ENCODE measurements around the gene DNAJC15.

The DNAJC15 gene

GRCh38 chr13:43088093-43088511 lies 64.7 kb downstream of the DNAJC15 start:
- Histone ChIP-seq H2AFZ (ENCODE audit: low read depth, low read length) (no peak overlapping the region), H3K4me3 (ENCODE audit: low read length) (no peak overlapping the region), H3K27me3 (ENCODE audit: insufficient read depth, low read length) (no peaks in the 10 kb centered on the region), H3K36me3 (ENCODE audit: insufficient read depth, low read length) (no peaks in the 10 kb centered on the region), H3K9me3 (ENCODE audit: low read length) (no peaks in the 10 kb centered on the region), H3K4me1 (ENCODE audit: insufficient read depth, low read length) (no peaks in the 10 kb centered on the region)

- Histone ChIP-seq H3K4me3 (ENCODE audit: low read length) (no peak overlapping the region), H3K9me3 (ENCODE audit: low read length) (no peaks in the 10 kb centered on the region), H3K36me3 (ENCODE audit: insufficient read depth, low read length) (no peaks in the 10 kb centered on the region), H3K27me3 (ENCODE audit: insufficient read depth, low read length) (no peaks in the 10 kb centered on the region), H3K4me1 (ENCODE audit: insufficient read depth, low read length) (no peaks in the 10 kb centered on the region), H2AFZ (ENCODE audit: low read depth, low read length) (no peak overlapping the region)
Measured at GRCh38 chr13:43089912-43090498, 66.6 kb downstream of the DNAJC15 start.

- H3K27me3 ChIP-seq (ENCODE audit: insufficient read depth, low read length) = no peaks in the 10 kb centered on the region
- H2AFZ ChIP-seq (ENCODE audit: low read depth, low read length) = no peak overlapping the region
- H3K4me3 ChIP-seq (ENCODE audit: low read length) = no peak overlapping the region
- H3K4me1 ChIP-seq (ENCODE audit: insufficient read depth, low read length) = no peaks in the 10 kb centered on the region
- H3K9me3 ChIP-seq (ENCODE audit: low read length) = no peaks in the 10 kb centered on the region
- H3K36me3 ChIP-seq (ENCODE audit: insufficient read depth, low read length) = no peaks in the 10 kb centered on the region
Measured at GRCh38 chr13:43094901-43095300, 71.5 kb downstream of the DNAJC15 start.

- Histone ChIP-seq H3K4me3 (ENCODE audit: low read length) (no peak overlapping the region), H3K36me3 (ENCODE audit: insufficient read depth, low read length) (no peaks in the 10 kb centered on the region), H3K9me3 (ENCODE audit: low read length) (no peaks in the 10 kb centered on the region), H3K4me1 (ENCODE audit: insufficient read depth, low read length) (no peaks in the 10 kb centered on the region), H3K27me3 (ENCODE audit: insufficient read depth, low read length) (no peaks in the 10 kb centered on the region), H2AFZ (ENCODE audit: low read depth, low read length) (no peak overlapping the region)
Measured at GRCh38 chr13:43095771-43096719, 72.7 kb downstream of the DNAJC15 start.

GRCh38 chr13:43100667-43101066 lies 77.3 kb downstream of the DNAJC15 start:
- Histone ChIP-seq H2AFZ (ENCODE audit: low read depth, low read length) (no peak overlapping the region), H3K36me3 (ENCODE audit: insufficient read depth, low read length) (no peaks in the 10 kb centered on the region), H3K4me3 (ENCODE audit: low read length) (no peak overlapping the region), H3K27me3 (ENCODE audit: insufficient read depth, low read length) (no peaks in the 10 kb centered on the region), H3K4me1 (ENCODE audit: insufficient read depth, low read length) (no peaks in the 10 kb centered on the region), H3K9me3 (ENCODE audit: low read length) (peaks cover 3% of the 10 kb centered on the region)

- H3K36me3 ChIP-seq (ENCODE audit: insufficient read depth, low read length) = no peaks in the 10 kb centered on the region
- no peaks in the 10 kb centered on the region for H3K27me3 ChIP-seq (ENCODE audit: insufficient read depth, low read length)
- no peak overlapping the region for H2AFZ ChIP-seq (ENCODE audit: low read depth, low read length)
- no peaks in the 10 kb centered on the region for H3K4me1 ChIP-seq (ENCODE audit: insufficient read depth, low read length)
- H3K9me3 ChIP-seq (ENCODE audit: low read length) = peaks cover 3% of the 10 kb centered on the region
- H3K4me3 ChIP-seq (ENCODE audit: low read length) = no peak overlapping the region
Measured at GRCh38 chr13:43102304-43102703, 78.9 kb downstream of the DNAJC15 start.

- no peaks in the 10 kb centered on the region for H3K9me3 ChIP-seq (ENCODE audit: low read length)
- H2AFZ ChIP-seq (ENCODE audit: low read depth, low read length) = no peak overlapping the region
- no peak overlapping the region for H3K4me3 ChIP-seq (ENCODE audit: low read length)
- H3K36me3 ChIP-seq (ENCODE audit: insufficient read depth, low read length) = no peaks in the 10 kb centered on the region
- peaks cover 3% of the 10 kb centered on the region for H3K4me1 ChIP-seq (ENCODE audit: insufficient read depth, low read length)
- H3K27me3 ChIP-seq (ENCODE audit: insufficient read depth, low read length) = no peaks in the 10 kb centered on the region
Measured at GRCh38 chr13:43107780-43108179, 84.4 kb downstream of the DNAJC15 start.

GRCh38 chr13:43110036-43110435 lies 86.7 kb downstream of the DNAJC15 start:
- no peaks in the 10 kb centered on the region for H3K9me3 ChIP-seq (ENCODE audit: low read length)
- H3K36me3 ChIP-seq (ENCODE audit: insufficient read depth, low read length) = no peaks in the 10 kb centered on the region
- no peak overlapping the region for H3K4me3 ChIP-seq (ENCODE audit: low read length)
- H2AFZ ChIP-seq (ENCODE audit: low read depth, low read length) = no peak overlapping the region
- H3K27me3 ChIP-seq (ENCODE audit: insufficient read depth, low read length) = no peaks in the 10 kb centered on the region
- peaks cover 3% of the 10 kb centered on the region for H3K4me1 ChIP-seq (ENCODE audit: insufficient read depth, low read length)

GRCh38 chr13:43110658-43111057 lies 87.3 kb downstream of the DNAJC15 start:
- H3K27me3 ChIP-seq (ENCODE audit: insufficient read depth, low read length) = no peaks in the 10 kb centered on the region
- H3K4me1 ChIP-seq (ENCODE audit: insufficient read depth, low read length) = peaks cover 3% of the 10 kb centered on the region
- H3K36me3 ChIP-seq (ENCODE audit: insufficient read depth, low read length) = no peaks in the 10 kb centered on the region
- no peak overlapping the region for H3K4me3 ChIP-seq (ENCODE audit: low read length)
- no peaks in the 10 kb centered on the region for H3K9me3 ChIP-seq (ENCODE audit: low read length)
- H2AFZ ChIP-seq (ENCODE audit: low read depth, low read length) = no peak overlapping the region

- Histone ChIP-seq H3K9me3 (ENCODE audit: low read length) (no peaks in the 10 kb centered on the region), H2AFZ (ENCODE audit: low read depth, low read length) (no peak overlapping the region), H3K4me1 (ENCODE audit: insufficient read depth, low read length) (peaks cover 3% of the 10 kb centered on the region), H3K4me3 (ENCODE audit: low read length) (no peak overlapping the region), H3K36me3 (ENCODE audit: insufficient read depth, low read length) (no peaks in the 10 kb centered on the region), H3K27me3 (ENCODE audit: insufficient read depth, low read length) (no peaks in the 10 kb centered on the region)
Measured at GRCh38 chr13:43111559-43112400, 88.4 kb downstream of the DNAJC15 start.

- Histone ChIP-seq H3K4me1 (ENCODE audit: insufficient read depth, low read length) (peaks cover 3% of the 10 kb centered on the region), H2AFZ (ENCODE audit: low read depth, low read length) (no peak overlapping the region), H3K36me3 (ENCODE audit: insufficient read depth, low read length) (no peaks in the 10 kb centered on the region), H3K9me3 (ENCODE audit: low read length) (no peaks in the 10 kb centered on the region), H3K4me3 (ENCODE audit: low read length) (no peak overlapping the region), H3K27me3 (ENCODE audit: insufficient read depth, low read length) (no peaks in the 10 kb centered on the region)
Measured at GRCh38 chr13:43113603-43114002, 90.2 kb downstream of the DNAJC15 start.

- Histone ChIP-seq H3K4me1 (ENCODE audit: insufficient read depth, low read length) (peaks cover 5% of the 10 kb centered on the region), H3K27me3 (ENCODE audit: insufficient read depth, low read length) (no peaks in the 10 kb centered on the region), H2AFZ (ENCODE audit: low read depth, low read length) (no peak overlapping the region), H3K36me3 (ENCODE audit: insufficient read depth, low read length) (no peaks in the 10 kb centered on the region), H3K4me3 (ENCODE audit: low read length) (no peak overlapping the region), H3K9me3 (ENCODE audit: low read length) (no peaks in the 10 kb centered on the region)
Measured at GRCh38 chr13:43114504-43114903, 91.1 kb downstream of the DNAJC15 start.

- Histone ChIP-seq H3K27me3 (ENCODE audit: insufficient read depth, low read length) (no peaks in the 10 kb centered on the region), H3K36me3 (ENCODE audit: insufficient read depth, low read length) (no peaks in the 10 kb centered on the region), H2AFZ (ENCODE audit: low read depth, low read length) (no peak overlapping the region), H3K4me1 (ENCODE audit: insufficient read depth, low read length) (peaks cover 7% of the 10 kb centered on the region), H3K4me3 (ENCODE audit: low read length) (no peak overlapping the region), H3K9me3 (ENCODE audit: low read length) (no peaks in the 10 kb centered on the region)
Measured at GRCh38 chr13:43115141-43115540, 91.8 kb downstream of the DNAJC15 start.

All from neuron (in vitro differentiated cells).